ENCODE measurements around the gene RDH13.
"Not testable (repeated sequence)": the region's sequence is repeated elsewhere in the genome, so short reads cannot be mapped to it uniquely, and the experiment has no call there.

RDH13 gene

GRCh38 chr19:55014714-55015113 is 48.2 kb downstream of the RDH13 start:
- no peak for DNase-seq (ENCODE audit: low read depth)

GRCh38 chr19:55013596-55013995 is 49.4 kb downstream of the RDH13 start:
- no peak for DNase-seq (ENCODE audit: low read depth)

GRCh38 chr19:55012306-55012705 is 50.6 kb downstream of the RDH13 start:
- DNase-seq (ENCODE audit: low read depth): no peak

GRCh38 chr19:55010561-55010960 is 52.4 kb downstream of the RDH13 start:
- DNase-seq (ENCODE audit: low read depth): not testable (repeated sequence)

DNA sequence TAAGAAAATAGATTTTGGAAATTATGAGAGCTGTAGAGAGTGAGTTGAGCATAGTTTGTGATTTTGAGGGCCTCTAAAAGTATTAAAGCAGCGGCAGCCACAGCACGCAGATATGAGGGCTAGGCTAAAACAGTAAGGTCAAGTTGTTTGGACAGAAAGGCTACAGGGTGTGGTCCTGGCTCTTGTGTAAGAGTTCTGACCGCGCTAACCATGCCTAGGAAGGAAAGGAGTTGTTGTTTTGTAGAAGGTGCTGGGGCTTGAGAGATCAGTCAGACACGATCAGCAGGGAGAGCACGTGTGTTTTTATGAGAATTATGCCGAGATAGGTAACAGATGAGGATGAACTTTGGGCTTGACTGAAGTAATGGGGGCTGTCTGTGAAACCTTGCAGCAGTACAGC is 54.2 kb downstream of the RDH13 start:
- DNase-seq (ENCODE audit: low read depth): not testable (repeated sequence)

- DNase-seq (ENCODE audit: low read depth): not testable (repeated sequence)
Observed at GRCh38 chr19:55008189-55008588, 54.8 kb downstream of the RDH13 start.

DNA sequence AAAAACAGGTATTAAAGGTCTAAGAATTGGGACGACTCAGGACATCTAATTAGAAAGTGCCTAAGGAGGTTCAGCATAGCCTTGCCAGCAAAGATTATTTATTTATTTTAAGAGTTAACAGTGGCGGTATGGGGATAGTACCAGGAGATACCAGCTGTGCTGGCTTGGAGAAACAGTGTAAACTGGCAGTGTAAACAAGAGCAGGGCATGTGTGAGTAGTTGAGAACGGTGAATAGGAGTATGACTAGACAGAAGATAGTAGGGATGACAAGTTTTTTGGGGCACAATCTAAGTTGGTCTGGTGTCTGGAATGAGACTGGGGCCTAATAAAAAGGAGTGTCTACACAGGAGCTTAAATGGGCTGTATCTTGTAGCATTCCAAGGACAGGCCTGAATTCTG is 55.4 kb downstream of the RDH13 start:
- not testable (repeated sequence) for DNase-seq (ENCODE audit: low read depth)

DNA sequence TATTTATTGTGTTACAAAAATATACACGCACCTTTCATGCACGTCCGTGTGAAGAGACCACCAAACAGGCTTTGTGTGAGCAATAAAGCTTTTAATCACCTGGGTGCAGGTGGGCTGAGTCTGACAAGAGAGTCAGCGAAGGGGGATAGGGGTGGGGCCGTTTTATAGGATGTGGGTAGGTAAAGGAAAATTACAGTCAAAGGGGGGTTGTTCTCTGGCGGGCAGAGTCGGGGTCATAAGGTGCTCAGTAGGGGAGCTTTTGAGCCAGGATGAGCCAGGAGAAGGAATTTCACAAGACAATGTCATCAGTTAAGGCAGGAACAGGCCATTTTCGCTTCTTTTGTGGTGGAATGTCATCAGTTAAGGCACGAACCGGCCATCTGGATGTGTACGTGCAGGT is 56.2 kb downstream of the RDH13 start:
- DNase-seq (ENCODE audit: low read depth): not testable (repeated sequence)

GRCh38 chr19:55005684-55006488 is 57.1 kb downstream of the RDH13 start:
- peak; percentile 52 for DNase-seq (ENCODE audit: low read depth)

DNA sequence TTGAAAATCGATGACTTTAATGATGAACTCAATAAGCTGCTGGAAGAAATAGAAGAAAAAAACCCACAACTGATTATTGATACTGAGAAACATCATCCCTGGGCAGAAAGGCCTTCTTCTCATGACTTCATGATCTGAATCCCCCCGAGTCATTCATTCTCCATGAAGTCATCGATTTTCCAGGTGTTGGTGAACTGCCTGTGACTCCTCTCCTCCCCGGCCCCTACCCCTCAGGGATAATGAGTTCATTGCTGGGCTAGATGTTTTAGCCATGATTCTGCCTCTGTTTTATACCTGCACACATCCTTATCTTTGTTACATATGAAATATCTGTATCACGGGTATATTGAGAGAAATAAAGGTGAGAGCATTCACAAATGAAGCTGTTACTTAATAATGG is 62.2 kb downstream of the RDH13 start:
- DNase-seq (ENCODE audit: low read depth): no peak

DNA sequence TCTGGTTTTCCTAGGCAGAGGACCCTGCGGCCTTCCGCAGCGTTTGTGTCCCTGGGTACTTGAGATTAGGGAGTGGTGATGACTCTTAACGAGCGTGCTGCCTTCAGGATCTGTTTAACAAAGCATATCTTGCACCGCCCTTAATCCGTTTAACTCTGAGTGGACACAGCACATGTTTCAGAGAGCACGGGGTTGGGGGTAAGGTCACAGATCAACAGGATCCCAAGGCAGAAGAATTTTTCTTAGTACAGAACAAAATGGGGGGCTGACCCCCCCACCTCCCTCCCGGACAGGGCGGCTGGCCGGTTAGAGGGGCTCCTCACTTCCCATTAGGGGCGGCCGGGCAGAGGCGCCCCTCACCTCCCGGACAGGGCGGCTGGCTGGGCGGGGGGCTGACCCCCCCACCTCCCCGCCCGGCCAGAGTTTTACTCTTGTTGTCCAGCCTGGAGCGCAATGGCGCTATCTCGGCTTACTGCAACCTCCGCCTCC is 64.2 kb downstream of the RDH13 start:
- DNase-seq (ENCODE audit: low read depth): not testable (repeated sequence)

GRCh38 chr19:54995561-54995960 is 67.4 kb downstream of the RDH13 start:
- DNase-seq (ENCODE audit: low read depth): no peak
